Neural cell (in vitro differentiated cells): ENCODE data around the gene MED27. TPM values are rescaled to one million over a fixed set of nuclear protein-coding genes. Genes with fewer than 3 reads are reported as not detected.

Experiments used
- H2AFZ ChIP-seq: fragments of 200-600, 300-800 bp; sonication (generic), shearing (Covaris generic); 2 replicates; pipeline ENCODE4 v1.6.0; 2014; ENCODE audit warnings: low read depth, mild to moderate bottlenecking, antibody characterized with exemption, low read length, moderate library complexity
- H3F3A ChIP-seq: fragments of 200-600 bp; shearing (Covaris generic); 2 replicates; pipeline ENCODE4 v1.6.1; 2016; ENCODE audit warnings: mild to moderate bottlenecking, moderate library complexity, mixed read lengths, antibody characterized with exemption, low read length; ENCODE audit not compliant: insufficient read depth, poor library complexity, severe bottlenecking
- H3K27ac ChIP-seq: fragments of 200-600, 300-800 bp; sonication (generic), shearing (Covaris generic); 2 replicates; pipeline ENCODE4 v1.5.1; 2014; ENCODE audit warnings: mild to moderate bottlenecking, low read length, moderate library complexity
- H3K27me3 ChIP-seq: fragments of 300-800, 200-600 bp; sonication (generic), shearing (Covaris generic); 2 replicates; pipeline ENCODE4 v1.6.0; 2014; ENCODE audit warnings: mild to moderate bottlenecking, low read depth, low read length, moderate library complexity; ENCODE audit not compliant: insufficient read depth
- H3K36me3 ChIP-seq: fragments of 300-800, 200-600 bp; sonication (generic), shearing (Covaris generic); 2 replicates; pipeline ENCODE4 v1.5.1; 2014; ENCODE audit warnings: mild to moderate bottlenecking, antibody characterized with exemption, low read length, moderate library complexity; ENCODE audit not compliant: insufficient read depth
- H3K4me2 ChIP-seq: fragments of 300-800, 200-600 bp; sonication (generic), shearing (Covaris generic); 2 replicates; pipeline ENCODE4 v1.6.0; 2014; ENCODE audit warnings: mild to moderate bottlenecking, low read length
- H3K4me3 ChIP-seq: fragments of 300-800, 200-600 bp; sonication (generic), shearing (Covaris generic); 2 replicates; pipeline ENCODE4 v1.5.1; 2014; ENCODE audit warnings: mild to moderate bottlenecking, low read length, moderate library complexity
- H3K79me2 ChIP-seq: fragments of 200-600 bp; shearing (Covaris generic); replicated peaks from 2 replicates; pipeline ENCODE4 v1.6.0; 2014; ENCODE audit warnings: mild to moderate bottlenecking, low read length, moderate library complexity; ENCODE audit not compliant: insufficient read depth
- H3K9ac ChIP-seq: fragments of 300-800, 200-600 bp; sonication (generic), shearing (Covaris generic); 2 replicates; pipeline ENCODE4 v1.6.1; 2016; ENCODE audit warnings: mild to moderate bottlenecking, low read length, mixed read lengths
- H3K9me2 ChIP-seq: fragments of 200-600 bp; shearing (Covaris generic); 2 replicates; pipeline ENCODE4 v1.6.1; 2016; ENCODE audit warnings: mild to moderate bottlenecking, low read length, mixed read lengths; ENCODE audit not compliant: insufficient read depth
- H3K9me3 ChIP-seq: fragments of 200-600, 300-800 bp; sonication (generic), shearing (Covaris generic); 2 replicates; pipeline ENCODE4 v1.6.1; 2016; ENCODE audit warnings: mild to moderate bottlenecking, mixed run types, low read length, moderate library complexity, mixed read lengths
- H4K20me1 ChIP-seq: fragments of 200-600 bp; shearing (Covaris generic); 2 replicates; pipeline ENCODE4 v1.6.1; 2016; ENCODE audit warnings: mild to moderate bottlenecking, mixed run types; ENCODE audit not compliant: insufficient read depth
- EP300 ChIP-seq: fragments of 450-650 bp; conservative IDR thresholded peaks from 2 replicates; pipeline ENCODE4 v1.6.1; 2014; ENCODE audit warnings: antibody characterized with exemption, mild to moderate bottlenecking, moderate library complexity; ENCODE audit not compliant: poor library complexity, severe bottlenecking
- EZH2 ChIP-seq: fragments of 200-600, 300-800 bp; shearing (Covaris generic), sonication (generic); IDR thresholded peaks from 2 replicates; pipeline ENCODE4 v1.6.1; 2014; ENCODE audit warnings: antibody characterized with exemption, low read length, borderline replicate concordance, mild to moderate bottlenecking; ENCODE audit not compliant: insufficient read depth, poor library complexity, severe bottlenecking
- MXI1 ChIP-seq: fragments of 450-650 bp; conservative IDR thresholded peaks from 2 replicates; pipeline ENCODE4 v1.6.1; 2014; ENCODE audit warnings: antibody characterized with exemption, mild to moderate bottlenecking; ENCODE audit not compliant: poor library complexity, severe bottlenecking
- POLR2AphosphoS5 ChIP-seq: IDR thresholded peaks from 2 replicates; pipeline ENCODE4 v1.6.1; 2012
- RAD21 ChIP-seq: fragments of 450-650 bp; conservative IDR thresholded peaks from 2 replicates; pipeline ENCODE4 v1.6.1; 2014; ENCODE audit warnings: antibody characterized with exemption, mild to moderate bottlenecking, moderate library complexity
- SMC3 ChIP-seq: fragments of 450-650 bp; conservative IDR thresholded peaks from 2 replicates; pipeline ENCODE4 v1.6.1; 2014; ENCODE audit warnings: antibody characterized with exemption, mild to moderate bottlenecking, moderate library complexity; ENCODE audit not compliant: poor library complexity
- TAF1 ChIP-seq: IDR thresholded peaks from 2 replicates; pipeline ENCODE4 v1.6.1; 2012; ENCODE audit warnings: low read depth
- polyA plus RNA-seq: library from polyadenylated mRNA; depleted of rRNA; stranded (reverse); fragments of >200 nt; gene quantifications from 2 replicates; pipeline ENCODE4 v1.2.3, GENCODE V29; 2014
- TF ChIP-seq, protein P1 (sequence below): fragments of 450-650 bp; IDR thresholded peaks from 2 replicates; pipeline ENCODE4 v1.5.1; 2014; ENCODE audit warnings: antibody characterized with exemption, mild to moderate bottlenecking, moderate library complexity; ENCODE audit not compliant: poor library complexity, severe bottlenecking
- TF ChIP-seq, protein P2 (sequence below): IDR thresholded peaks from 2 replicates; pipeline ENCODE4 v1.6.1; 2012; ENCODE audit warnings: borderline replicate concordance

The MED27 gene
- polyA plus RNA-seq, 1 donor from 2014 or later: 7.5 TPM

DNA sequence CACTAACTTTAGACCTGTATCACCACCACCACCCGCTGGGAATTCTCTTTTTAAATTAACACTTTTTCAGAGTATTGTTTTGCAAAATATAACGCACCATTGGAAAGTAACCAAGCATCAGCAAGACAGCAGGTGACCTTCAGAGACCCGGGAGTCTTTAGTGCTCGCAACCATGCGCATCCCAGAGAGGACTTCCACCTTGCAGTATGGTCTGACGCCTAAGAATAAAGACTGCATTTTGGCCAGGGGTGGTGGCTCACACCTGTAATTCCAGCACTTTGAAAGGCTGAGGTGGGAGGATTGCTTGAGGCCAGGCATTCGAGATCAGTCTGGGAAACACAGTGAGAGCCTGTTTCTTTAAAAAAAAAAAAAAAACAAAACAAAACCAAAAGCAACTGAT lies 113.8 kb downstream of the MED27 start (continued):
- TF ChIP-seq, protein P1, sequence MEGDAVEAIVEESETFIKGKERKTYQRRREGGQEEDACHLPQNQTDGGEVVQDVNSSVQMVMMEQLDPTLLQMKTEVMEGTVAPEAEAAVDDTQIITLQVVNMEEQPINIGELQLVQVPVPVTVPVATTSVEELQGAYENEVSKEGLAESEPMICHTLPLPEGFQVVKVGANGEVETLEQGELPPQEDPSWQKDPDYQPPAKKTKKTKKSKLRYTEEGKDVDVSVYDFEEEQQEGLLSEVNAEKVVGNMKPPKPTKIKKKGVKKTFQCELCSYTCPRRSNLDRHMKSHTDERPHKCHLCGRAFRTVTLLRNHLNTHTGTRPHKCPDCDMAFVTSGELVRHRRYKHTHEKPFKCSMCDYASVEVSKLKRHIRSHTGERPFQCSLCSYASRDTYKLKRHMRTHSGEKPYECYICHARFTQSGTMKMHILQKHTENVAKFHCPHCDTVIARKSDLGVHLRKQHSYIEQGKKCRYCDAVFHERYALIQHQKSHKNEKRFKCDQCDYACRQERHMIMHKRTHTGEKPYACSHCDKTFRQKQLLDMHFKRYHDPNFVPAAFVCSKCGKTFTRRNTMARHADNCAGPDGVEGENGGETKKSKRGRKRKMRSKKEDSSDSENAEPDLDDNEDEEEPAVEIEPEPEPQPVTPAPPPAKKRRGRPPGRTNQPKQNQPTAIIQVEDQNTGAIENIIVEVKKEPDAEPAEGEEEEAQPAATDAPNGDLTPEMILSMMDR: no peak
- no peak for TF ChIP-seq RAD21

DNA sequence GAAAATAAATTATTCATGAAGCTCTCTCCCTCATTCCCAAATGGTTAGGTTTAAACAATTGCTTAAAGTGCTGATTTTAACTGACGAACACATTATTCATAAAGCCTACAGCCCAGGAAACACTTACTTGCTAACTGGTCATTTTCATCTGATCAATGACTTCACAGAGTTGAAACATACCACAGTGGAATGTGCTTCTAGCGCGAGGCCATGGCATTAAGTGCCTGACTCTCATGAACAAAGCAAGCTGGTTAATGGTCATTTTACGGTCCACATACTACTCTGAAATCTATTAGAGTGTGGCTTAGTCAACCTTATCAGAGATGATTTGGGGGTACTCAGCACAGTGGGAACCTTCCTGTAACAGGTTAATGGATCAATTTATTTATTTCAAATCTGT lies 114.6 kb downstream of the MED27 start:
- no peaks in the 10 kb centered on the region for H3K27me3 ChIP-seq
- no peak for TF ChIP-seq TAF1
- TF ChIP-seq POLR2AphosphoS5: peak; percentile 13
- H3K27ac ChIP-seq: no peak overlapping the region
- no peak overlapping the region for H3K4me2 ChIP-seq
- H2AFZ ChIP-seq: no peak overlapping the region
- no peaks in the 10 kb centered on the region for H4K20me1 ChIP-seq
- H3K79me2 ChIP-seq: no peaks in the 10 kb centered on the region
- H3F3A ChIP-seq: peaks cover 2% of the 10 kb centered on the region
- H3K36me3 ChIP-seq: no peaks in the 10 kb centered on the region
- no peak overlapping the region for H3K4me3 ChIP-seq
- no peaks in the 10 kb centered on the region for H3K9me3 ChIP-seq
- H3K9me2 ChIP-seq: no peaks in the 10 kb centered on the region
- H3K9ac ChIP-seq: no peak overlapping the region

DNA sequence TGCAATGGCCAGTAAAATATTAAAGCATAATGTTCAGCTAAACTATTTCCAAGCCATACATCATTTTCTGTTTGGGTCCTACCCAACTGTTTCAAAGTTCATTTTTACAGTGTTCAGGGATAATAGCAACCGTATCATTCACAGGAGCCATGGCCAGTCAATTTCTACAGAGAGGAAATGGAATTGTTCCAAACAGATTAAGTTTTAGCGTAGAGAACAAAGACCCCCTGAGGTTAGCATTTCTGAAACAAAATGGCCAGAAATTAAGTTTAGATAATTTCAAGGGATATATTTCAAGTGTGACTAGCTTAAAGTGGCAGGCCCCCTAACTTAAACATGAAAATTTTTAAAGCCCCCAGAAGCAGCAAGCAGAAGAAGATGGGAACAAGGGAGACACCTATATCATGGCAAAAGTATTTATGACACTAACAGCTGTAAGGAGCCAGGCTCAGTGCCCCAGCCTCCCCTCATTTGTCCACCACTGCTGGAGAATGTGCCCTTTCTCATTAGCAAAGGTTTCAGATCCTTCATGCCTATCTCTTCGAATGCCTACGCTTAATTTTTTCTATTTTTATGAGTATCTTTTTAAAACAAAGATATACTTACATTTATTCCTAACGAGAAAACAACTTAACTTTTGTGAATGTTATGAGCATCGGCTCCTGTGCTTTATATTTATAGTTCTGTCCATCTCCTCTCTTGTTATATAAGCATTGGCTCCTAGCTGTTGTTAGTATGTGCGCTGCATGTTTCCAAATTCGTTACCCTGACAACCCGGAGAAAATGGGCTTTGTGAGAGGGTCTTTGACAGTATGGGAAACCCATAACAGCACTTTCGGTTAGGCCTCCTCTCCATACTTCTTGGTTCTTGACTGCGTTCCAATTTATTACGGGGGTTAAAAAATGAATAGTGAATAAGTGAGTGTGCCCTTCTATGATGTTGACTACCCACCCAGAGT lies 116.3 kb downstream of the MED27 start:
- Histone ChIP-seq H3K4me2 (no peak overlapping the region), H2AFZ (no peak overlapping the region), H4K20me1 (no peaks in the 10 kb centered on the region), H3K9ac (no peak overlapping the region), H3K27ac (no peak overlapping the region), H3F3A (peaks cover 5% of the 10 kb centered on the region), H3K4me3 (no peak overlapping the region), H3K36me3 (no peaks in the 10 kb centered on the region), H3K79me2 (no peaks in the 10 kb centered on the region), H3K9me2 (no peaks in the 10 kb centered on the region), H3K9me3 (no peaks in the 10 kb centered on the region), H3K27me3 (no peaks in the 10 kb centered on the region)
- TF ChIP-seq TAF1: no peak
- TF ChIP-seq, protein P2, sequence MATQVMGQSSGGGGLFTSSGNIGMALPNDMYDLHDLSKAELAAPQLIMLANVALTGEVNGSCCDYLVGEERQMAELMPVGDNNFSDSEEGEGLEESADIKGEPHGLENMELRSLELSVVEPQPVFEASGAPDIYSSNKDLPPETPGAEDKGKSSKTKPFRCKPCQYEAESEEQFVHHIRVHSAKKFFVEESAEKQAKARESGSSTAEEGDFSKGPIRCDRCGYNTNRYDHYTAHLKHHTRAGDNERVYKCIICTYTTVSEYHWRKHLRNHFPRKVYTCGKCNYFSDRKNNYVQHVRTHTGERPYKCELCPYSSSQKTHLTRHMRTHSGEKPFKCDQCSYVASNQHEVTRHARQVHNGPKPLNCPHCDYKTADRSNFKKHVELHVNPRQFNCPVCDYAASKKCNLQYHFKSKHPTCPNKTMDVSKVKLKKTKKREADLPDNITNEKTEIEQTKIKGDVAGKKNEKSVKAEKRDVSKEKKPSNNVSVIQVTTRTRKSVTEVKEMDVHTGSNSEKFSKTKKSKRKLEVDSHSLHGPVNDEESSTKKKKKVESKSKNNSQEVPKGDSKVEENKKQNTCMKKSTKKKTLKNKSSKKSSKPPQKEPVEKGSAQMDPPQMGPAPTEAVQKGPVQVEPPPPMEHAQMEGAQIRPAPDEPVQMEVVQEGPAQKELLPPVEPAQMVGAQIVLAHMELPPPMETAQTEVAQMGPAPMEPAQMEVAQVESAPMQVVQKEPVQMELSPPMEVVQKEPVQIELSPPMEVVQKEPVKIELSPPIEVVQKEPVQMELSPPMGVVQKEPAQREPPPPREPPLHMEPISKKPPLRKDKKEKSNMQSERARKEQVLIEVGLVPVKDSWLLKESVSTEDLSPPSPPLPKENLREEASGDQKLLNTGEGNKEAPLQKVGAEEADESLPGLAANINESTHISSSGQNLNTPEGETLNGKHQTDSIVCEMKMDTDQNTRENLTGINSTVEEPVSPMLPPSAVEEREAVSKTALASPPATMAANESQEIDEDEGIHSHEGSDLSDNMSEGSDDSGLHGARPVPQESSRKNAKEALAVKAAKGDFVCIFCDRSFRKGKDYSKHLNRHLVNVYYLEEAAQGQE: no peak
- TF ChIP-seq EP300: no peak
- no peak for TF ChIP-seq MXI1
- no peak for TF ChIP-seq POLR2AphosphoS5
- TF ChIP-seq, protein P1: no peak
- no peak for TF ChIP-seq EZH2
- no peak for TF ChIP-seq SMC3
- no peak for TF ChIP-seq RAD21
